ENCODE measurements around the gene GLTPD2.

GRCh38 chr17:4839221-4839620 lies 50.5 kb downstream of the GLTPD2 start:
- no peak for TF ChIP-seq TAF1 (IDR thresholded peaks at IDR 0.05; ENCODE audit: low read depth)
- TF ChIP-seq EGR1 (IDR thresholded peaks at IDR 0.05): no peak
- TF ChIP-seq ZBTB7A (IDR thresholded peaks at IDR 0.05; ENCODE audit: low read depth): no peak
- no peak for TF ChIP-seq EP300 (IDR thresholded peaks at IDR 0.05; ENCODE audit: borderline replicate concordance)
- no peak for TF ChIP-seq RAD21 (IDR thresholded peaks at IDR 0.05; ENCODE audit: low read depth)
- no peak for TF ChIP-seq TCF12 (IDR thresholded peaks at IDR 0.05; ENCODE audit: low read depth)
